ENCODE results near the gene PDSS2.

Gene PDSS2

GRCh38 chr6:107315114-107315513, 144.2 kb downstream of the PDSS2 start:
- H2BK5ac ChIP-seq (ENCODE audit: low read length) = no peak overlapping the region
- no peak overlapping the region for H3K23ac ChIP-seq (ENCODE audit: low read depth, low read length, poor library complexity)
- no peak overlapping the region for H3K18ac ChIP-seq (ENCODE audit: low read length)
- H3K27ac ChIP-seq (replicated peaks; ENCODE audit: low read length) = no peak overlapping the region
- DNase-seq (ENCODE audit: low spot score) = no peak
- no peak overlapping the region for H2AK5ac ChIP-seq (ENCODE audit: low read depth, low read length)
- H3K14ac ChIP-seq (ENCODE audit: low read length) = no peak overlapping the region
- H2BK120ac ChIP-seq (ENCODE audit: low read depth, low read length) = no peak overlapping the region
- H3K27me3 ChIP-seq (ENCODE audit: control insufficient read depth in 3 of 3, insufficient read depth in 3 of 3, low read depth in 1 of 3, low read length in 3 of 3) = no peaks in the 10 kb centered on the region
- no peak overlapping the region for H3K4me2 ChIP-seq (ENCODE audit: insufficient read depth, low read length, poor library complexity, severe bottlenecking)
- no peak overlapping the region for H3K4me3 ChIP-seq (ENCODE audit: low read length in 2 of 2)
- no peaks in the 10 kb centered on the region for H3K4me1 ChIP-seq (ENCODE audit: control insufficient read depth in 2 of 2, insufficient read depth in 1 of 2, low read depth in 1 of 2, low read length in 2 of 2)
- no peak overlapping the region for H4K91ac ChIP-seq (ENCODE audit: low read depth, low read length, poor library complexity)
- no peak overlapping the region for H3K9ac ChIP-seq (ENCODE audit: low read depth, low read length, poor library complexity)
- H3K36me3 ChIP-seq (replicated peaks in 1 of 2; ENCODE audit: control insufficient read depth in 2 of 2, insufficient read depth in 2 of 2, low read length in 2 of 2) = no peaks in the 10 kb centered on the region
- H2BK15ac ChIP-seq (ENCODE audit: low read length) = no peak overlapping the region
- no peaks in the 10 kb centered on the region for H3K9me3 ChIP-seq (replicated peaks in 1 of 2; ENCODE audit: control insufficient read depth in 2 of 2, insufficient read depth in 1 of 2, low read depth in 1 of 2, low read length in 2 of 2)
- H2BK12ac ChIP-seq (ENCODE audit: low read length) = no peak overlapping the region
- H3K79me1 ChIP-seq (ENCODE audit: low read depth, low read length) = no peaks in the 10 kb centered on the region
- H3K4ac ChIP-seq (ENCODE audit: low read length) = no peak overlapping the region
- H2AFZ ChIP-seq (ENCODE audit: low read length) = no peak overlapping the region
- no peak overlapping the region for H4K8ac ChIP-seq (ENCODE audit: low read depth, low read length)

GRCh38 chr6:107314531-107314939, 144.8 kb downstream of the PDSS2 start:
- H3K27ac ChIP-seq (replicated peaks; ENCODE audit: low read length) = no peak overlapping the region
- H4K91ac ChIP-seq (ENCODE audit: low read depth, low read length, poor library complexity) = no peak overlapping the region
- H3K18ac ChIP-seq (ENCODE audit: low read length) = no peak overlapping the region
- H3K36me3 ChIP-seq (replicated peaks in 1 of 2; ENCODE audit: control insufficient read depth in 2 of 2, insufficient read depth in 2 of 2, low read length in 2 of 2) = no peaks in the 10 kb centered on the region
- no peak overlapping the region for H2AK5ac ChIP-seq (ENCODE audit: low read depth, low read length)
- H2BK15ac ChIP-seq (ENCODE audit: low read length) = no peak overlapping the region
- H2BK5ac ChIP-seq (ENCODE audit: low read length) = no peak overlapping the region
- H3K4me1 ChIP-seq (ENCODE audit: control insufficient read depth in 2 of 2, insufficient read depth in 1 of 2, low read depth in 1 of 2, low read length in 2 of 2) = no peaks in the 10 kb centered on the region
- no peaks in the 10 kb centered on the region for H3K9me3 ChIP-seq (replicated peaks in 1 of 2; ENCODE audit: control insufficient read depth in 2 of 2, insufficient read depth in 1 of 2, low read depth in 1 of 2, low read length in 2 of 2)
- no peak overlapping the region for H2BK120ac ChIP-seq (ENCODE audit: low read depth, low read length)
- no peak overlapping the region for H4K8ac ChIP-seq (ENCODE audit: low read depth, low read length)
- H3K4ac ChIP-seq (ENCODE audit: low read length) = no peak overlapping the region
- no CpG with 5 or more reads among the region's 3 CpGs for WGBS, 2 donors (ENCODE audit: extremely low coverage in 2 of 2, insufficient read length in 2 of 2, insufficient replicate concordance in 1 of 2)
- no peak overlapping the region for H3K4me2 ChIP-seq (ENCODE audit: insufficient read depth, low read length, poor library complexity, severe bottlenecking)
- H3K9ac ChIP-seq (ENCODE audit: low read depth, low read length, poor library complexity) = no peak overlapping the region
- no peaks in the 10 kb centered on the region for H3K27me3 ChIP-seq (ENCODE audit: control insufficient read depth in 3 of 3, insufficient read depth in 3 of 3, low read depth in 1 of 3, low read length in 3 of 3)
- no peak overlapping the region for H2AFZ ChIP-seq (ENCODE audit: low read length)
- no peak for DNase-seq (ENCODE audit: low spot score)
- H2BK12ac ChIP-seq (ENCODE audit: low read length) = no peak overlapping the region
- no peaks in the 10 kb centered on the region for H3K79me1 ChIP-seq (ENCODE audit: low read depth, low read length)
- no peak overlapping the region for H3K4me3 ChIP-seq (ENCODE audit: low read length in 2 of 2)
- no peak overlapping the region for H3K23ac ChIP-seq (ENCODE audit: low read depth, low read length, poor library complexity)
- H3K14ac ChIP-seq (ENCODE audit: low read length) = no peak overlapping the region

- Histone ChIP-seq H3K4ac (ENCODE audit: low read length) (no peak overlapping the region), H3K23ac (ENCODE audit: low read depth, low read length, poor library complexity) (no peak overlapping the region), H4K91ac (ENCODE audit: low read depth, low read length, poor library complexity) (no peak overlapping the region), H2BK15ac (ENCODE audit: low read length) (no peak overlapping the region), H3K9me3 (replicated peaks in 1 of 2; ENCODE audit: control insufficient read depth in 2 of 2, insufficient read depth in 1 of 2, low read depth in 1 of 2, low read length in 2 of 2) (no peaks in the 10 kb centered on the region), H3K27ac (replicated peaks; ENCODE audit: low read length) (no peak overlapping the region), H3K4me3 (ENCODE audit: low read length in 2 of 2) (no peak overlapping the region), H4K8ac (ENCODE audit: low read depth, low read length) (no peak overlapping the region), H3K36me3 (replicated peaks in 1 of 2; ENCODE audit: control insufficient read depth in 2 of 2, insufficient read depth in 2 of 2, low read length in 2 of 2) (no peaks in the 10 kb centered on the region), H3K4me1 (ENCODE audit: control insufficient read depth in 2 of 2, insufficient read depth in 1 of 2, low read depth in 1 of 2, low read length in 2 of 2) (no peaks in the 10 kb centered on the region), H2AK5ac (ENCODE audit: low read depth, low read length) (no peak overlapping the region), H2AFZ (ENCODE audit: low read length) (no peak overlapping the region), H3K79me1 (ENCODE audit: low read depth, low read length) (no peaks in the 10 kb centered on the region), H2BK120ac (ENCODE audit: low read depth, low read length) (no peak overlapping the region), H3K18ac (ENCODE audit: low read length) (no peak overlapping the region), H3K9ac (ENCODE audit: low read depth, low read length, poor library complexity) (no peak overlapping the region), H2BK5ac (ENCODE audit: low read length) (no peak overlapping the region), H3K4me2 (ENCODE audit: insufficient read depth, low read length, poor library complexity, severe bottlenecking) (no peak overlapping the region), H2BK12ac (ENCODE audit: low read length) (no peak overlapping the region), H3K27me3 (ENCODE audit: control insufficient read depth in 3 of 3, insufficient read depth in 3 of 3, low read depth in 1 of 3, low read length in 3 of 3) (no peaks in the 10 kb centered on the region), H3K14ac (ENCODE audit: low read length) (no peak overlapping the region)
- no CpG with 5 or more reads among the region's 3 CpGs for WGBS, 2 donors (ENCODE audit: extremely low coverage in 2 of 2, insufficient read length in 2 of 2, insufficient replicate concordance in 1 of 2)
- DNase-seq (ENCODE audit: low spot score) = no peak
Measured at GRCh38 chr6:107313776-107314175, 145.6 kb downstream of the PDSS2 start.

GRCh38 chr6:107310362-107310761, 149.0 kb downstream of the PDSS2 start:
- Histone ChIP-seq H2AK5ac (ENCODE audit: low read depth, low read length) (no peak overlapping the region), H2BK15ac (ENCODE audit: low read length) (no peak overlapping the region), H3K79me1 (ENCODE audit: low read depth, low read length) (peaks cover 3% of the 10 kb centered on the region), H2AFZ (ENCODE audit: low read length) (no peak overlapping the region), H3K36me3 (replicated peaks in 1 of 2; ENCODE audit: control insufficient read depth in 2 of 2, insufficient read depth in 2 of 2, low read length in 2 of 2) (no peaks in the 10 kb centered on the region), H3K4ac (ENCODE audit: low read length) (no peak overlapping the region), H3K4me3 (ENCODE audit: low read length in 2 of 2) (no peak overlapping the region), H3K9me3 (replicated peaks in 1 of 2; ENCODE audit: control insufficient read depth in 2 of 2, insufficient read depth in 1 of 2, low read depth in 1 of 2, low read length in 2 of 2) (no peaks in the 10 kb centered on the region), H3K4me1 (ENCODE audit: control insufficient read depth in 2 of 2, insufficient read depth in 1 of 2, low read depth in 1 of 2, low read length in 2 of 2) (peaks cover 0 to 2% of the 10 kb centered on the region in 2 donors), H2BK12ac (ENCODE audit: low read length) (no peak overlapping the region), H3K27ac (replicated peaks; ENCODE audit: low read length) (no peak overlapping the region), H3K9ac (ENCODE audit: low read depth, low read length, poor library complexity) (no peak overlapping the region), H2BK5ac (ENCODE audit: low read length) (no peak overlapping the region), H3K14ac (ENCODE audit: low read length) (no peak overlapping the region), H4K91ac (ENCODE audit: low read depth, low read length, poor library complexity) (no peak overlapping the region), H3K4me2 (ENCODE audit: insufficient read depth, low read length, poor library complexity, severe bottlenecking) (no peak overlapping the region), H2BK120ac (ENCODE audit: low read depth, low read length) (no peak overlapping the region), H4K8ac (ENCODE audit: low read depth, low read length) (no peak overlapping the region), H3K27me3 (ENCODE audit: control insufficient read depth in 3 of 3, insufficient read depth in 3 of 3, low read depth in 1 of 3, low read length in 3 of 3) (no peaks in the 10 kb centered on the region), H3K18ac (ENCODE audit: low read length) (no peak overlapping the region), H3K23ac (ENCODE audit: low read depth, low read length, poor library complexity) (no peak overlapping the region)
- no peak for DNase-seq (ENCODE audit: low spot score)
- no CpG with 5 or more reads among the region's 3 CpGs for WGBS, 2 donors (ENCODE audit: extremely low coverage in 2 of 2, insufficient read length in 2 of 2, insufficient replicate concordance in 1 of 2)

All from neuronal stem cell (in vitro differentiated cells).